Loucy (cell line): ENCODE data around the gene LPP.

Experiments
- H2AFZ ChIP-seq: fragments of 200-600 bp; sonication (generic); 2 replicates; pipeline ENCODE4 v1.6.0; 2016; ENCODE audit warnings: antibody characterized with exemption, mild to moderate bottlenecking, low read length, moderate library complexity
- H3F3A ChIP-seq: fragments of 200-600 bp; 2 replicates; pipeline ENCODE4 v1.6.0; 2016; ENCODE audit warnings: antibody characterized with exemption, low read depth, mild to moderate bottlenecking
- H3K27me3 ChIP-seq: fragments of 200-600 bp; sonication (generic); 2 replicates; pipeline ENCODE4 v1.6.1; 2014; ENCODE audit warnings: low read length, mild to moderate bottlenecking; ENCODE audit not compliant: insufficient read depth, poor library complexity, severe bottlenecking
- H3K36me3 ChIP-seq: fragments of 200-600 bp; sonication (generic); 2 replicates; pipeline ENCODE4 v1.6.1; 2016; ENCODE audit warnings: low read length; ENCODE audit not compliant: insufficient read depth
- H3K4me1 ChIP-seq: fragments of 200-600 bp; sonication (generic); 2 replicates; pipeline ENCODE4 v1.5.1; 2014; ENCODE audit warnings: low read length, mild to moderate bottlenecking; ENCODE audit not compliant: insufficient read depth, poor library complexity, severe bottlenecking
- H3K4me2 ChIP-seq: fragments of 200-600 bp; sonication (generic); 2 replicates; pipeline ENCODE4 v1.6.0; 2014; ENCODE audit warnings: antibody characterized with exemption, low read length, low read depth, mild to moderate bottlenecking; ENCODE audit not compliant: poor library complexity, severe bottlenecking
- H3K4me3 ChIP-seq: fragments of 200-600 bp; sonication (generic); 2 replicates; pipeline ENCODE4 v1.5.1; 2014; ENCODE audit warnings: low read length, mild to moderate bottlenecking, mixed read lengths; ENCODE audit not compliant: poor library complexity, severe bottlenecking
- H3K79me2 ChIP-seq: fragments of 200-600 bp; sonication (generic); 2 replicates; pipeline ENCODE4 v1.6.1; 2014; ENCODE audit warnings: low read length; ENCODE audit not compliant: insufficient read depth
- H3K9ac ChIP-seq: fragments of 200-600 bp; sonication (generic); 2 replicates; pipeline ENCODE4 v1.6.0; 2014; ENCODE audit warnings: mild to moderate bottlenecking, low read depth, low read length, moderate library complexity; ENCODE audit not compliant: poor library complexity, severe bottlenecking
- H3K9me2 ChIP-seq: fragments of 200-600 bp; sonication (generic); replicated peaks from 2 replicates; pipeline ENCODE4 v1.6.1; 2016; ENCODE audit warnings: low read depth, low read length, mixed read lengths
- H3K9me3 ChIP-seq: fragments of 200-600 bp; sonication (generic); 2 replicates; pipeline ENCODE4 v1.6.1; 2014; ENCODE audit warnings: mild to moderate bottlenecking, antibody characterized with exemption, low read length, low read depth; ENCODE audit not compliant: insufficient read depth
- H4K20me1 ChIP-seq: fragments of 200-600 bp; sonication (generic); 2 replicates; pipeline ENCODE4 v1.6.0; 2014; ENCODE audit warnings: antibody characterized with exemption, low read length, mild to moderate bottlenecking; ENCODE audit not compliant: insufficient read depth, poor library complexity, severe bottlenecking
- CTCF ChIP-seq: fragments of 200-600 bp; sonication (generic); conservative IDR thresholded peaks from 2 replicates; pipeline ENCODE4 v1.5.1; 2014; ENCODE audit warnings: mild to moderate bottlenecking, antibody characterized with exemption, low read length
- EZH2phosphoT487 ChIP-seq: fragments of 200-600 bp; IDR thresholded peaks from 2 replicates; pipeline ENCODE4 v1.6.1; 2018; ENCODE audit warnings: antibody characterized with exemption, mild to moderate bottlenecking, moderate library complexity, borderline replicate concordance

The LPP gene

GRCh38 chr3:188786424-188786823 lies 632.5 kb downstream of the LPP start:
- Histone ChIP-seq H4K20me1 (no peaks in the 10 kb centered on the region), H3K4me1 (no peaks in the 10 kb centered on the region), H3K4me3 (no peak overlapping the region)

GRCh38 chr3:188788621-188789081 lies 634.7 kb downstream of the LPP start:
- H4K20me1 ChIP-seq = no peaks in the 10 kb centered on the region
- H3K9me3 ChIP-seq = no peaks in the 10 kb centered on the region
- no peak for TF ChIP-seq EZH2phosphoT487
- TF ChIP-seq CTCF = no peak
- no peak overlapping the region for H3K9ac ChIP-seq
- H3K4me2 ChIP-seq = no peak overlapping the region
- H2AFZ ChIP-seq = no peak overlapping the region
- H3K36me3 ChIP-seq = no peaks in the 10 kb centered on the region
- H3K4me1 ChIP-seq = no peaks in the 10 kb centered on the region
- H3K4me3 ChIP-seq = no peak overlapping the region
- no peaks in the 10 kb centered on the region for H3F3A ChIP-seq
- no peaks in the 10 kb centered on the region for H3K27me3 ChIP-seq
- H3K9me2 ChIP-seq = no peaks in the 10 kb centered on the region
- no peaks in the 10 kb centered on the region for H3K79me2 ChIP-seq

More at GRCh38 chr3:188786424-188786823, 632.5 kb downstream of the LPP start:
- Histone ChIP-seq H3K27me3 (no peaks in the 10 kb centered on the region), H3F3A (no peaks in the 10 kb centered on the region), H2AFZ (no peak overlapping the region), H3K4me2 (no peak overlapping the region), H3K79me2 (no peaks in the 10 kb centered on the region), H3K36me3 (no peaks in the 10 kb centered on the region), H3K9me2 (no peaks in the 10 kb centered on the region), H3K9me3 (no peaks in the 10 kb centered on the region), H3K9ac (no peak overlapping the region)
- no peak for TF ChIP-seq CTCF
- no peak for TF ChIP-seq EZH2phosphoT487

GRCh38 chr3:188789251-188789650 lies 635.3 kb downstream of the LPP start:
- no peak overlapping the region for H3K4me3 ChIP-seq
- no peaks in the 10 kb centered on the region for H3K9me3 ChIP-seq
- H3K4me1 ChIP-seq = no peaks in the 10 kb centered on the region
- H3K4me2 ChIP-seq = no peak overlapping the region
- H3K36me3 ChIP-seq = no peaks in the 10 kb centered on the region
- H4K20me1 ChIP-seq = no peaks in the 10 kb centered on the region
- no peak for TF ChIP-seq CTCF
- no peak for TF ChIP-seq EZH2phosphoT487
- H3K9ac ChIP-seq = no peak overlapping the region
- H3K9me2 ChIP-seq = no peaks in the 10 kb centered on the region
- no peaks in the 10 kb centered on the region for H3F3A ChIP-seq
- no peaks in the 10 kb centered on the region for H3K27me3 ChIP-seq
- H2AFZ ChIP-seq = no peak overlapping the region
- no peaks in the 10 kb centered on the region for H3K79me2 ChIP-seq
